H9 (cell line): Measurements from ENCODE around the gene NRXN3. TPM values are rescaled to one million over a fixed set of nuclear protein-coding genes. Genes with fewer than 3 reads are reported as not detected.

Experiments used
- DNase-seq: peaks from one replicate; pipeline ENCODE4 v3.0.0-alpha.2; 2017
- H2AFZ ChIP-seq: one replicate; pipeline ENCODE4 v1.6.1; 2013; ENCODE audit warnings: mild to moderate bottlenecking, low read length, control low read depth, moderate library complexity
- H2AK5ac ChIP-seq: 2 replicates; pipeline ENCODE4 v1.6.1; 2013; ENCODE audit warnings: low read length, control low read depth, mixed read lengths; ENCODE audit not compliant: insufficient read length
- H2BK120ac ChIP-seq: one replicate; pipeline ENCODE4 v1.6.1; 2013; ENCODE audit warnings: low read depth, mild to moderate bottlenecking, low read length, control low read depth, inconsistent platforms; ENCODE audit not compliant: poor library complexity, severe bottlenecking
- H2BK12ac ChIP-seq: 2 replicates; pipeline ENCODE4 v1.6.1; 2013; ENCODE audit warnings: low read length, control low read depth, mixed read lengths, low read depth; ENCODE audit not compliant: insufficient read length
- H2BK15ac ChIP-seq: 2 replicates; pipeline ENCODE4 v1.6.1; 2013; ENCODE audit warnings: low read depth, low read length, control low read depth
- H2BK20ac ChIP-seq: one replicate; pipeline ENCODE4 v1.6.1; 2013; ENCODE audit warnings: low read depth, mild to moderate bottlenecking, low read length, control low read depth, inconsistent platforms; ENCODE audit not compliant: poor library complexity, severe bottlenecking
- H2BK5ac ChIP-seq: 2 replicates; pipeline ENCODE4 v1.6.1; 2013; ENCODE audit warnings: low read length, control low read depth, mixed read lengths; ENCODE audit not compliant: insufficient read length
- H3K14ac ChIP-seq: 2 replicates; pipeline ENCODE4 v1.6.1; 2013; ENCODE audit warnings: low read length, control low read depth; ENCODE audit not compliant: insufficient read depth
- H3K18ac ChIP-seq: 2 replicates; pipeline ENCODE4 v1.6.1; 2013; ENCODE audit warnings: low read depth, mild to moderate bottlenecking, mixed read lengths, low read length, control low read depth; ENCODE audit not compliant: insufficient read length
- H3K23ac ChIP-seq: 2 replicates; pipeline ENCODE4 v1.6.1; 2013; ENCODE audit warnings: low read length, control low read depth, mixed read lengths, low read depth; ENCODE audit not compliant: insufficient read length
- H3K23me2 ChIP-seq: 2 replicates; pipeline ENCODE4 v1.6.1; 2013; ENCODE audit warnings: low read depth, mild to moderate bottlenecking, mixed read lengths, low read length, control low read depth; ENCODE audit not compliant: insufficient read length, poor library complexity, severe bottlenecking
- H3K27ac ChIP-seq: 2 replicates; pipeline ENCODE4 v1.5.1; 2013; ENCODE audit warnings: low read length, control low read depth, mixed read lengths, low read depth; ENCODE audit not compliant: insufficient read length
- H3K27me3 ChIP-seq: 2 replicates; pipeline ENCODE4 v1.6.1; 2013; ENCODE audit warnings: low read length, control low read depth, inconsistent platforms; ENCODE audit not compliant: insufficient read depth
- H3K4ac ChIP-seq: 2 replicates; pipeline ENCODE4 v1.6.1; 2013; ENCODE audit warnings: low read depth, mild to moderate bottlenecking, control low read depth, inconsistent platforms, low read length, moderate library complexity
- H3K4me1 ChIP-seq: 2 replicates; pipeline ENCODE4 v1.6.1; 2013; ENCODE audit warnings: low read length, control low read depth, inconsistent platforms; ENCODE audit not compliant: insufficient read depth
- H3K4me2 ChIP-seq: 2 replicates; pipeline ENCODE4 v1.6.1; 2013; ENCODE audit warnings: low read length, control low read depth, mixed read lengths; ENCODE audit not compliant: insufficient read length, insufficient read depth
- H3K56ac ChIP-seq: 2 replicates; pipeline ENCODE4 v1.6.1; 2013; ENCODE audit warnings: low read depth, mild to moderate bottlenecking, mixed read lengths, low read length, control low read depth; ENCODE audit not compliant: insufficient read length
- H3K79me1 ChIP-seq: 2 replicates; pipeline ENCODE4 v1.6.1; 2013; ENCODE audit warnings: low read depth, mild to moderate bottlenecking, moderate library complexity, low read length, control low read depth, inconsistent platforms; ENCODE audit not compliant: insufficient read depth, poor library complexity, severe bottlenecking
- H3K79me2 ChIP-seq: 2 replicates; pipeline ENCODE4 v1.6.1; 2013; ENCODE audit warnings: low read length, control low read depth, inconsistent platforms; ENCODE audit not compliant: insufficient read depth
- H3K9ac ChIP-seq: 2 replicates; pipeline ENCODE4 v1.6.1; 2013; ENCODE audit warnings: low read length, control low read depth, mixed read lengths; ENCODE audit not compliant: insufficient read length; ENCODE audit errors: extremely low read depth
- H3K9me3 ChIP-seq: one replicate; pipeline ENCODE4 v1.6.1; 2013; ENCODE audit warnings: low read depth, low read length, inconsistent platforms; ENCODE audit not compliant: control insufficient read depth
- H3T11ph ChIP-seq: one replicate; pipeline ENCODE4 v1.6.1; 2013; ENCODE audit warnings: mild to moderate bottlenecking, low read length, control low read depth, inconsistent platforms
- H4K20me1 ChIP-seq: one replicate; pipeline ENCODE4 v1.6.1; 2013; ENCODE audit not compliant: control insufficient read depth, insufficient read length, insufficient read depth
- H4K5ac ChIP-seq: 2 replicates; pipeline ENCODE4 v1.6.1; 2013; ENCODE audit warnings: low read depth, mild to moderate bottlenecking, mixed read lengths, low read length, control low read depth; ENCODE audit not compliant: insufficient read length
- H4K8ac ChIP-seq: replicated peaks from 2 replicates; pipeline ENCODE4 v1.6.1; 2013; ENCODE audit warnings: low read length, control low read depth, mixed read lengths, low read depth; ENCODE audit not compliant: insufficient read length
- H4K91ac ChIP-seq: 2 replicates; pipeline ENCODE4 v1.6.1; 2013; ENCODE audit warnings: low read depth, mild to moderate bottlenecking, moderate library complexity, mixed read lengths, low read length, control low read depth; ENCODE audit not compliant: insufficient read length
- H3K27ac Mint-ChIP-seq, 3 experiments: 2 replicates in 2 of 3; 3 replicates in 1 of 3; pipeline ENCODE4 v1.8.0; 2020 to 2021; ENCODE audit warnings: mixed read lengths in 3 of 3, mild to moderate bottlenecking in 1 of 3, moderate library complexity in 1 of 3
- H3K27me3 Mint-ChIP-seq: 2 replicates; pipeline ENCODE4 v1.8.0; 2021; ENCODE audit warnings: low read depth, mild to moderate bottlenecking, moderate library complexity, mixed read lengths
- H3K36me3 Mint-ChIP-seq, 3 experiments: 2 replicates in 2 of 3; 3 replicates in 1 of 3; pipeline ENCODE4 v1.8.0; 2020 to 2021; ENCODE audit warnings: low read depth in 3 of 3, mixed read lengths in 3 of 3; ENCODE audit not compliant: insufficient read depth in 1 of 3
- H3K4me1 Mint-ChIP-seq, 2 experiments: 2 replicates each; pipeline ENCODE4 v1.8.0; 2020; ENCODE audit warnings: mixed read lengths in 2 of 2
- H3K4me3 Mint-ChIP-seq, 2 experiments: 2 replicates in 1 of 2; 3 replicates in 1 of 2; pipeline ENCODE4 v1.8.0; 2020 to 2021; ENCODE audit warnings: mild to moderate bottlenecking in 2 of 2, mixed read lengths in 2 of 2, moderate library complexity in 1 of 2
- H3K9me3 Mint-ChIP-seq, 2 experiments: 2 replicates in 1 of 2; 3 replicates in 1 of 2; pipeline ENCODE4 v1.8.0; 2020; ENCODE audit warnings: mild to moderate bottlenecking in 2 of 2, mixed read lengths in 2 of 2, moderate library complexity in 1 of 2
- CTCF ChIP-seq: fragments of 200-600 bp; sonication (generic); conservative IDR thresholded peaks from 3 replicates; pipeline ENCODE4 v1.8.0; 2021; ENCODE audit warnings: antibody characterized with exemption, mild to moderate bottlenecking
- WGBS: extraction: QIAGEN DNeasy Blood & Tissue Kit; methylation state at CpG from one replicate; pipeline ENCODE4 v1.1.7; 2013; ENCODE audit warnings: missing lambda C conversion rate, low lambda C conversion rate, mixed read lengths; ENCODE audit not compliant: insufficient read length; ENCODE audit errors: extremely low coverage; 5-methylcytosine and 5-hydroxymethylcytosine counted together
- total RNA-seq: library from RNA; stranded (reverse); gene quantifications from 2 replicates; pipeline ENCODE4 v1.2.1, GENCODE V29; 2021

NRXN3 gene
- total RNA-seq, 1 experiment from 2014 or later, result 1.8 TPM

- Histone ChIP-seq H2BK15ac (no peak overlapping the region), H2BK120ac (no peak overlapping the region), H3K14ac (no peak overlapping the region), H3K18ac (no peak overlapping the region), H2BK5ac (no peak overlapping the region), H3K79me2 (no peaks in the 10 kb centered on the region), H4K20me1 (no peaks in the 10 kb centered on the region), H3K27me3 (no peaks in the 10 kb centered on the region), H3K23me2 (no peaks in the 10 kb centered on the region), H3K79me1 (no peaks in the 10 kb centered on the region), H3K27ac (no peak overlapping the region), H4K91ac (no peak overlapping the region), H4K5ac (no peak overlapping the region), H3K9ac (no peak overlapping the region), H3K4me2 (no peak overlapping the region), H2AFZ (no peak overlapping the region), H3K56ac (no peak overlapping the region), H4K8ac (no peak overlapping the region), H2BK20ac (no peak overlapping the region), H3K4me1 (no peaks in the 10 kb centered on the region), H2AK5ac (no peak overlapping the region), H3K9me3 (no peaks in the 10 kb centered on the region), H3K4ac (no peak overlapping the region), H2BK12ac (no peak overlapping the region), H3K23ac (no peak overlapping the region), H3T11ph (no peak overlapping the region)
- H3K27me3 Mint-ChIP-seq, result no peaks in the 10 kb centered on the region; the same call in 1 of the 2 replicates
- H3K4me1 Mint-ChIP-seq, result peaks cover 0 to 11% of the 10 kb centered on the region in 2 experiments; a peak in 2 of 4 replicates
- no peak for DNase-seq
- H3K9me3 Mint-ChIP-seq, result no peaks in the 10 kb centered on the region
- H3K4me3 Mint-ChIP-seq, result no peak overlapping the region
- TF ChIP-seq CTCF, result no peak
- WGBS, result no CpG with 5 or more reads among the region's 7 CpGs
- no peaks in the 10 kb centered on the region for H3K36me3 Mint-ChIP-seq
- no peak overlapping the region for H3K27ac Mint-ChIP-seq
Observed at GRCh38 chr14:78524196-78524595, 354.0 kb downstream of the NRXN3 start.
